Frontal cortex (tissue), 4 donors: ENCODE results near the gene ADRM1. TPM values are rescaled to one million over a fixed set of nuclear protein-coding genes. Genes with fewer than 3 reads are reported as not detected.

Experiments
- DNase-seq, 2 donors: peaks; one replicate each; pipeline ENCODE4 v3.0.0; 2012; ENCODE audit warnings: low spot score in 2 of 2
- FAIRE-seq: peaks from 2 replicates; lab custom pipeline; 2012; peaks lifted over from hg19 to GRCh38; lab: Jason Lieb, UNC
- total RNA-seq: library from RNA; depleted of rRNA; stranded (reverse); fragments of >200 nt; gene quantifications from one replicate; pipeline ENCODE4 v1.2.3, GENCODE V29; 2014
- donor health status: control.
- donor health status: control.
- donor health status: control.

Gene ADRM1
- total RNA-seq, 1 donor from 2014 or later, result 41.2 TPM

DNA sequence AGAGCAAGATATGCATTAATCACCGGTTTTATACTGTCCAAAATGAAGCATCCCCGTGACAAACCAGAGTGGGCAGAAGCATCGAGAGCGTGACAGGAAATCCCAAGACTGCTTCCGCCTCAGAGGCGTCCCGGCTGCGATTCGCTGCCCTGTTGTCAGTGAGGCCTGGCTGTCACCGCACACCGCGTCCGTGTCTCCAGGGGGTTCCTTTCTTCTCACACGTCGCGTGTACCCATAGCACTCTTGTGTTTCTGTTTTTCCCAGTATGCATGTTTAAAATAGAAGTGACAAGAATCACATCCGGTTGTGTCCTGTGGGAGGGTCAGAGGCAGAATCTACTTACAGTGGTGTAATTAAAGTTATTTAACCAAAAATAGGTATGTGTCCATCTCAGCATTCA is 8.3 kb upstream of the ADRM1 start:
- DNase-seq (no peak), FAIRE-seq (no peak)

DNA sequence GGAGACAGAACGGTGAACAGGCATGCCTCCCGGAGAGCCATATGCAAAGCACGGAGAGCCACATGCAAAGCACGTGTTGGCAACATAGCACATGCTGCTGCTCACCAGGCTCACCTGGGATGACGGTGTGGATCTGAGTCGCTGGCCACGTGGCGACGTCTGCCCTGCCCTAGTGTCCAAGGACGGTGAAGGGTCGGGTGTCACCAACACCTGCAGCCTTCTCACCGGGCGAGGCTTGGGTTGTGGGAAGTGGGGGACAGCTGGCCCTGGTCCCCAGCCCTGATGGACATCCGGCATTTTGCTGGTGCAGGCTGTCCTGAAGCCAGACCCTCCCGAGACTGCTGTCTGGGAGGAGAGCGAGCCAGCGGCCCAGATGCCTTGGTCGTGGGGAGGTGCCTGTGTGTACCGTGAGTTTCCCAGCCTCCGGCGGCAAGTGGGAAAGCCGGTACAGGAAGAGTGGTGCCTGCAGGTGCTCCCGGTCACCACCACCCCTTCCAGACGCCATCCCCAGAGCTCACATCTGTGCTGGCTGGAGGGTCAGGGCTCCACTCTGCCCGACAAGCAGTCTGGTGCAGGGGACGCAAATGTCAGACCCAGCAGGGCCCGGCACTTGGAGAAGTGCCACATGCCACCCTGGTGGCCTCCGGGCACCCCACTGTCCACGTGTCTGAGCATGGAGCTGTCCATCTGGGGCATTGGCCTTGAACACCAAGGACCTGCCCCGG is 5.9 kb upstream of the ADRM1 start:
- DNase-seq, result no peak
- FAIRE-seq, result no peak

DNA sequence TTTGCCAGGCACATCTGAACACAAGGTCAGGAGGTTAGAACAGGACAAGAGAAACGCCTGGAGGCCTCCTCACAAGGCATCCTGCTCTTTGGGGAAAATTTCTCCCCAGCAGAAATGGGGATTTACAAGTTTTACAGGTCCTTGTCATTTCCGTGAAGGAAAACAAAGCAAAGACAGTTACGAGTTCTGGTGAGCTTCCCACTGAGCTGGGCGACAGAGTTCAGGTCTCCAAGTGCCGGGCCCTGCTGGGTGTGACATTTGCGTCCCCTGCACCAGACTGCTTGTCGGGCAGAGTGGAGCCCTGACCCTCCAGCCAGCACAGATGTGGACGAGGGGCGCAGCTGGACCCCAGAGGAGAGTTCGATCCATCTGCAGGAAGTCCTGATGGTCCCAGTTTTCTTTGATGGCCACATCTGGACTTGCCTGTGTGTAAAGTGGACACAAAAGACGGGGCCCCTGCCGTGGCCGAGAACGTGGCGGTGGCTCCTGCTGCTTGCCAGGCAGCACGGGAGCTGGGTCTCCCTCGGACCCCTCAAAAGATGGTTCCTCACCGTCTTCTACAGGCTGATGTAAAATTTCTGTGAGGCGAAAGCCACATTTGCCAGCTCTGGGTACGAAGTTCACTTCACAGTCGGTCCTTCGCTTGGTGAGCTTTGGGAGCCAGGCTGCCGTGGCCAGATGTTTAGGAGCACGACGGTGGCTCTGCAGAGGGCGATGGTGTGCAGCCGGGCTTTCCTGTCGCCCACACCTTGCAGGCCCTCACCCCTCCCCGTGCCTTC is 5.2 kb upstream of the ADRM1 start:
- DNase-seq, result no peak
- FAIRE-seq, result no peak

DNA sequence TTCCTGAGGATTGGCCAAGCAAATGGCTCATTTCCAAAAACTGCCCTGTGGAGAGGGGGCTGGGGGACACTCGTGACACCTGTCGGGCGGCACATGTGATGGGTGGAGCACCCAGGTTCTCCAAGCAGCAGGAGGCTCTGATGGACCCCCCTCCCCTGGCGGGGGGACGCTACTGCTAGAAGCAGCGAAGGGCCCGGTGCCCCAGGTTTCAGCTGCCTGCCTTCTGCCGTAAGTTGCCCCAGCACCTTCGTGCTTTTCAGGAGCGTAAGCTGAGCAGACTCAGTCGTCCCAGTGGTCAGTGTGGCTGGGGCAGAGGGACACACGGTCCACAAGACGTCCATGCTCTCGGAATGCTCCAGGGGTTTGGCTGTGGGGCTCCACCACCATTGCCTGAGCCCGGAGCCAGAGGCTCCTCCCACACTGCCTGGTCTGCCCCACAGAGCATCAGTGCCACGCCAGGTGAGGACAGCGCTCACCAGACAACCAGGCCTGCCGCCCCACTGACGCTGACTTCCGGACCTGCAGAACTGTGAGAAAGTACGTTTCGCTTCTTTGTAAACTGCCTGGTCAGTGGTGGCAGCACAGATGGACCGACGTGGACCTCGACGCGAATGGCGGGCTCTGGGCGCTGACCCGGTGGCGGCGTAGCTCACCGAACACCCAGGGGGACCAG is 4.1 kb upstream of the ADRM1 start:
- no peak for DNase-seq
- FAIRE-seq, result no peak

DNA sequence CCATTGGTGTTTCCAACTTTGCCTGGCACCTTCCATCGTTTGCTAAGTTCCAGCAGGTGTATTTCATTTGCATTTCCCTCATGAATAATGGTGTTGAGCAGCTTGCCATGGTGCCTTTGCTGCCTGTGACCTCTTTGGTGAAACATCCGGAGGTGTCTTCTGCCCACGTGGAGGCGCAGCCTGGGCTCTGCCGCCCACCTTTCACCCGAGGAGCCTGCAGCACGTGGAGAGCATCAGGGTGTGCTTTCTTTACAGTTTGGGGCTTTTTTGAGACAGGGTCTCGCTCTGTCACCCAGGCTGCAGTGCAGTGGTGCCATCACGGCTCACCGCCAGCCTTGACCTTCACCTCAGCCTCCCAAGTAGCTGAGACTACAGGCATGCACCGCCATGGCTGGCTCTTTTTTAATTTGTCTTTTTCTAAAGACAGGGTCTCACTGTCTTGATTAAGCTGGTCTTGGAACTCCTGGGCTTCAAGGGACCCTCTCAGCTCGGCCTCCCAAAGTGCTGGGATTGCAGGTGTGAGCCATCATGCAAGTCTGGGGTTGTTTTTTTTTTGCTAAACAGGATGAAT is 3.0 kb upstream of the ADRM1 start:
- DNase-seq, result no peak
- no peak for FAIRE-seq

DNA sequence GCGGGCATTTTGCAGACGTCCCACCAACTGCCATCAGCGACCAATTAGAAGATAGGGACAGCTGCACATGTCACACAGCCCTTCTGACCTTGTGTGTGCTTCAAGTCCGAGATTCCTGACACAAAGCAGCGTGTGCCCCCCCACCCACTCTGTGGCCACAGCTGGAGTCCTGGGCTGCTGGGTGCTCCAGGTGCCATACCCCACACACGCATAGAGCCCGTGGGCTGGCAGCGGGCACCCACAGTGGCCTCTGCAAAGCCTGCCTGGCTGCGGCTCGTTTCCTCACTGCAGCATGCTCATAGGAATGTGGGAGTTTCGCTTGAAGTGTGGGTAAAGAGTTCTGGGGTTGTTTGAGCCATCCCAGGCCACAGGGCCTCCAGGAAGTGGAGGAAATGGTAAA is 2.5 kb upstream of the ADRM1 start:
- FAIRE-seq (no peak), DNase-seq (no peak)

DNA sequence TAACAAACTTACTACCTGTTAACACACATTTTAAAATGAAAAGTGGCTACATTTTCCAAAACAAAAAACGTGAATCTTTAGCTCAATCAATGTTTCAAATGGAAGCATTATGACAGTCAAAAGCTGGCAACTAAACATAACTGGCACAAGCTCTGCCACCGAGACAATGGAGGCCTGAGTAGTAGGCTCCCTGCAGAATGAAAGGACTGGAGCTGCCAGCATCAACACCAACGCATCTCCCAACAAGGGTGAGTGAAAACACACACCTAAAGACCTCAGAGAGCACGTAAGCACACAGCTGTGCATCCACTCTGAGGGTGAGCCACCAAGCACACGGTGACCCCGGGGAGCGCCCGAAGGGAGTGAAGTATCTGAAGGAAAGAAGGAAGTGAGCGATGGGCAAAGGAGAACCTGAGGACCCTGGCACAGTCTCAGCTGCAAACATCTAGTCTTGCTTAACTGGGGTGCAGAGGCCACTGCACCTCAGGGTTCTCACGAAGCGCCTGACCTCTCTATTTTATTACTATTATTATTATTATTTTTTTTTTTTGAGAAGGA is 1.6 kb upstream of the ADRM1 start:
- FAIRE-seq, result no peak
- DNase-seq, result peak in 1 of 2 donors; percentile 50

- DNase-seq (peak; percentile 79 to 90), FAIRE-seq (no peak)
These were observed 940 bp upstream of the ADRM1 start for GRCh38 chr20:62301773-62302340.

- no peak for DNase-seq
- no peak for FAIRE-seq
These were observed 204 bp downstream of the ADRM1 start for GRCh38 chr20:62303062-62303339.

DNA sequence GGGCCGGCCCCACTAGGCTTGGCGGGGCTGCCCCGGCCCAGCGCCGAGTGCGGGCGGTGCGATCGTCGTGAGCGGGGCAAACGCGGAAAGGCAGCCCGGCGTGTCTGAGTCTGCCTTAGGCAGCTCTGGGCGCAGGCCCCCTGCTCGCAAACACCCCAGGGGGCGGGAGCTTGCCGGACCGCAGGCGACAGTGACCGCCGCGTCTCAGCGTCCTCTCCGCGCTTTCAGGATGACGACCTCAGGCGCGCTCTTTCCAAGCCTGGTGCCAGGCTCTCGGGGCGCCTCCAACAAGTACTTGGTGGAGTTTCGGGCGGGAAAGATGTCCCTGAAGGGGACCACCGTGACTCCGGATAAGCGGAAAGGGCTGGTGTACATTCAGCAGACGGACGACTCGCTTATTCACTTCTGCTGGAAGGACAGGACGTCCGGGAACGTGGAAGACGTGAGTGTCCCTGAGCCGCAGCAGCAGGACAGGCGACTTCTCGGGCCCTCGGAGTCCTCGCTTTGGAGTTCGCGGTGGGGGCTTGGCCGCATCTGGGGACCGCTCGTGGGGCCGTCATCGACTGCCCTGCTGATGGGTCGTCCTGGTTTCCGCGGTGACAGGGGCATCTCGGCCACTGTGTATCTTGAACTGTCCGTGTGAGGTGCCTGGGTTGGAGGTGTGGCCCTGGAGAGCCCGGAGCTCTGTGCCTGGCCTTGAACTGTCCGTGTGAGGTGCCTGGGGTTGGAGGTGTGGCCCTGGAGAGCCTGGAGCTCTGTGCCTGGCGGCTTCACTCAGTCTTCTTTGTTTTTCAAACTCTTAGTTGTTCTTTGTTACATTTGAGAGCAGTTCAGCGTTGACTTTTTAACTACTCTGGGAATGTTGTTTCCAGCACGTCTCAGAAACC is 786 bp downstream of the ADRM1 start:
- no peak for FAIRE-seq
- DNase-seq, result peak in 1 of 2 donors; percentile 26

DNA sequence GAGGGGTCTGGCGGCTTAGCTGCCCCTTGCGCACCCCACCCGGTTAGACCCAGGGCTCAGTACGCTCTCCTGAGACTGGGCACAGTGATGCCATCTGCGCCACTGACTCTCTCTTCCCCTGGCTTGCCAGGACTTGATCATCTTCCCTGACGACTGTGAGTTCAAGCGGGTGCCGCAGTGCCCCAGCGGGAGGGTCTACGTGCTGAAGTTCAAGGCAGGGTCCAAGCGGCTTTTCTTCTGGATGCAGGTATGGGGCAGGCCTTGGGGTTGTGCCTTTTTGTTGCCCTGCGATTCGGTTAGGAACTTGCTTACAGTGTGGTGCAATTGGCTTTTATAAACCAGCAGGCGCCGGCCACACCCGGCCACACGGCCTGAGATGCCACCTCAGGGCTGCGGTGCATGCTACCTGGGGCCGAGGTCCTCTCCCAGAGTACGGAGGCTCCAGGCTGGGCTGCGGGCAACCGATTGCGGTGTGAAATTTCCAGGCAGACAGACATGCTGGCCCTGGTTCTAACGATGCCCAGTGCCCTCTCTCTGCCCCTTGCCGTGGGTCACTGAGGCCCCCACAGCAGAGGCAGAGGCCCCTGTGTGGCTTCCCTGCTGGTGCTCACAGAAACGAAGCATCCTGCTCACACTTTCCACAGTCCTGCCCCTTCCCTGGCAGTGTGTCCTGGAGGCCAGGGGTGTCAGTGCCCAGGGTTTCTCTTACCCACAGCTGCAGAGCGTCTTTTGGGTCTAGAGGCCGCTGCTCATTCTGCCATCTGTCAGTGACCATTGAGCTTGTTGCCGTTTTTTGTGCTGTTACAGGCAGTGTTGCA is 1.7 kb downstream of the ADRM1 start:
- no peak for FAIRE-seq
- peak in 1 of 2 donors; percentile 32 for DNase-seq

GRCh38 chr20:62305149-62305764 is 2.5 kb downstream of the ADRM1 start:
- DNase-seq, result peak in 1 of 2 donors; percentile 34
- FAIRE-seq, result no peak

DNA sequence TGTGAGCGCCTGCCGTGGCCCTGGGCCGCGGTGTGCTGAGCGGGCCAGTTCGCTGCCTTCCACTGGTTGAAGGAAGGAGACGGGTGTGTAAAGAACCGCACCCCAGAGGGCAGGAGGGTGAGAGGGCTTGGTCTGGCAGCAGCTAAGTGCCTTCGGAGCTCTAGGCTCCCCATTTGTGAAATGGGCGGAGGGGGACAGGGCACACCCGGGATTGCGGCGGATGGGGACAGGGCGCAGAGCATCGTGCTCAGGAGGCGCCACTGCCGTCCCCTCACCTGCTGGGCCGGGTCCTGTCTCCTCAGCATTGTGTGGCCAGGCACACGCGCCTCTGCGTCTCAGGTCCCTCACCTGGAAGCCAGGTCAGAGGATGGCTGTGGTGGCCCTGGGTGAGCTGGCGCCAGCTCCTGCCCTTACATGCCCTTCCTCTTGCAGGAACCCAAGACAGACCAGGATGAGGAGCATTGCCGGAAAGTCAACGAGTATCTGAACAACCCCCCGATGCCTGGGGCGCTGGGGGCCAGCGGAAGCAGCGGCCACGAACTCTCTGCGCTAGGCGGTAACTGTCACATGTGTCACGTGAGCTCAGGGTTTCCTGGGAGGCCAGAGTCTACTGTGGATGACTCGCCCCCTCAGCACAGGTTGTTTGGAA is 3.1 kb downstream of the ADRM1 start:
- FAIRE-seq, result no peak
- no peak for DNase-seq

DNA sequence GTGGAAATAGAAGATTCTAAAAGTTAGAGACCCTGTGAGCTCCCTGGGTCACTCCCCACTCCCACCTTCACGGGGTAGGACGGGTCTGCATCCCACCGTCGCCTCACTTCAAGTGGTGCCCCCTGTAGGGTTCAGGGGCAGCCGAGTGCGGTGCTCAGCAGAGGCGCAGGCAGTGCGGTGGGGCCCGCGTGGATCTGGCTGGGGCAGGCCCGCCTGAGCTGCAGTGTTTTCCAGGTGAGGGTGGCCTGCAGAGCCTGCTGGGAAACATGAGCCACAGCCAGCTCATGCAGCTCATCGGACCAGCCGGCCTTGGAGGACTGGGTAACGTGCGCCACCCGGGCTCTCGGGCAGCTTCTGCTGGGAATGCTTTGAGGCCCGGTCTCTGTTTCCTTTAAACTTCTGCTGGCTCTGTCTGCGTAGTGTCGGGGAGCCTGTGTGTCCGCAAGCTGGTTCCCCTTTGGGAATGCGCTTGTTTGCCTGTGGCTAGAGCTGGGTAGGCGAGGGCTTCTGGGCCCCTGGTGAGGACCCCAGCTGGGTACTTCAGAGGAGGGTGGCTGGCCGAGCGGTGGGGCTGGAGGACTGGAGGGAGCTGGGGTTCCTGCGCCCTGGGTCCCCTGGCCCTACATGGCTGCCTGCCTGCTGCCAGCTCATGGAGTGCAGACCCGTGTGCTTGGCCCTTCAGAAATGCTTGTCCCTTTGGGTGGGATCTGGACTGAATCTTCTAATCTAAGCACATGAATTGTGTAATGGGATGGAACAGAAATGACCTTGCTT is 3.8 kb downstream of the ADRM1 start:
- FAIRE-seq (no peak), DNase-seq (no peak)

DNA sequence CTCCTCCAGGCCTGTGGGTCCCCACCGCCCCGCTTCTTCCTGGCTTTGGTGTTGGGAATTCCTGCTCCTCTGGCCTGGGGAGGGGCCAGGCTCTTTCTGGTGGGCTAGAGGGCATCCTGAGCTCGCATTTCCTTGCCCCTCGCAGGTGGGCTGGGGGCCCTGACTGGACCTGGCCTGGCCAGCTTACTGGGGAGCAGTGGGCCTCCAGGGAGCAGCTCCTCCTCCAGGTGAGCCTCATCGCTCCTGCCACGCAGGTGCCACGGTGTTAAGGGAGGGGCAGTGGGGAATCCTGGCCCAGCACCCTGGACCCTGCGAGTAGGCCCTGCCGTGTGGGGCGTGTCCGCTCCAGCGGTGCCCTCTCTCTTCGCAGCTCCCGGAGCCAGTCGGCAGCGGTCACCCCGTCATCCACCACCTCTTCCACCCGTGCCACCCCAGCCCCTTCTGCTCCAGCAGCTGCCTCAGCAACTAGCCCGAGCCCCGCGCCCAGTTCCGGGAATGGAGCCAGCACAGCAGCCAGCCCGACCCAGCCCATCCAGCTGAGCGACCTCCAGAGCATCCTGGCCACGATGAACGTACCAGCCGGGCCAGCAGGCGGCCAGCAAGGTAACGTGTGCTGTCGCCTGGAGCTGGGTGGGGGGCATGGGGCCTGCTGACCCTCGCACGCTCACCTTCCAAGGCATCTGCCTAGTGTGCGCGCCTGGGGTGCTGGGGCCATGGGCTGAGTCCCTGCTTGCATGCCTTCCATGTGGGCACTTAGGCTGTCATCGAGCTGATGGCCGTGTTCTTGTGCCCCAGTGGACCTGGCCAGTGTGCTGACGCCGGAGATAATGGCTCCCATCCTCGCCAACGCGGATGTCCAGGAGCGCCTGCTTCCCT is 4.7 kb downstream of the ADRM1 start:
- no peak for FAIRE-seq
- no peak for DNase-seq
